NT2/D1 (cell line): Measurements from ENCODE around the gene RTN4RL1.

ENCODE experiments used
- DNase-seq: peaks from one replicate; pipeline ENCODE4 v3.0.0-alpha.2; 2011; ENCODE audit warnings: low read depth, low spot score
- H3K27me3 ChIP-seq: 2 replicates; pipeline ENCODE4 v1.6.0; 2011; ENCODE audit warnings: mild to moderate bottlenecking; ENCODE audit not compliant: insufficient read length, insufficient read depth
- H3K36me3 ChIP-seq: 2 replicates; pipeline ENCODE4 v1.6.1; 2011; ENCODE audit warnings: mild to moderate bottlenecking, low read length, mixed read lengths; ENCODE audit not compliant: insufficient read depth, insufficient read length
- H3K4me1 ChIP-seq: 2 replicates; pipeline ENCODE4 v1.5.1; 2011; ENCODE audit not compliant: insufficient read depth, insufficient read length
- H3K4me3 ChIP-seq: 2 replicates; pipeline ENCODE4 v1.5.1; 2011; ENCODE audit warnings: low read depth; ENCODE audit not compliant: insufficient read length
- H3K9ac ChIP-seq: 2 replicates; pipeline ENCODE4 v1.6.0; 2011; ENCODE audit warnings: low read depth; ENCODE audit not compliant: insufficient read length
- H3K9me3 ChIP-seq: 2 replicates; pipeline ENCODE4 v1.5.1; 2011; ENCODE audit warnings: mild to moderate bottlenecking, low read length; ENCODE audit not compliant: insufficient read depth
- SUZ12 ChIP-seq: IDR thresholded peaks from 2 replicates; pipeline ENCODE4 v1.6.1; 2011; ENCODE audit not compliant: insufficient read length, insufficient read depth; ENCODE audit errors: extremely low read depth
- YY1 ChIP-seq: IDR thresholded peaks from 2 replicates; pipeline ENCODE4 v1.6.1; 2011; ENCODE audit not compliant: insufficient read length, insufficient read depth
- ZNF274 ChIP-seq: IDR thresholded peaks from 2 replicates; pipeline ENCODE4 v1.6.1; 2011; ENCODE audit warnings: mild to moderate bottlenecking, low read depth, low read length

Gene RTN4RL1

DNA sequence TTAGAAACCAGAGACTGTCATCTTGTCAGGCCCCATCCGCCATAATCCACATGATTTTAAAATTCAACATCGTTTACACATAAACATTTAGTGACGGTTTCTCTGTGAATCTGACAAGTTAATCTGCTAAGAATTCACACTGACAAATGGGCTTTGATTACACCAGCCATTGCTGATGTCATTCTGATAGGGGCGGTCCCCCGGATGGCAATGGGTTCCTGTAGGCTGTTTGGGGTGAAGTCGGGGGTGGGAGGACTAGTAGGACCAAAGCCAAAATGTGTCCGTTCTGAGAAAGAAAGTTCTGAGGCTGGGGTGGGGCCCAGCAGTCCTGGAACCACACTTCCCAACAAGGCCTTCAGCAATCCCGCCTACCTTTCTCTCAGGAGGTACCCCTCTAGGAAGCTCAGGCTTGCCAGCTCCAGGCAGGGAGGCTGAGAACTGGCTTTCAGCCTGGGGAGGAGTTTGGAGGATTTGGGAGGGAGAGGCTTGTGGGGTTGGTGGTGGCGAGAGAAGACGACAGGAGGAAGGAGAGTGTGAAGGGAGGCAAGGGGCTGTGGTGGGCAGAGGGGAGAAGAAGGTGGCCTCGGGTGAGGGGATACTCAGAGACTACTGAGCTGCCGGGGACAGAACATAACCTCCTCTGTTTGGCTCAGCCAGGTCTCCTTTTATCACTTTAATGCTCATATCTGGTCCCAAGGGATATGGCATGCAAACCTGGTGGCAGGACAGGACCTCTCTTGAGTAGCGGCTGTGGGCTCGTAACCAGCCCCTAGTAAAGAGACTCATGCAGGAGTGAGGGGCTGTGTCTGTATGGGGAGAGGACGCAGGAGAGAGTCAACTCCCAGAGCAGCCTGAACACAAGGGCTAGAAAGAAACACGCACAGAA is 38.4 kb upstream of the RTN4RL1 start:
- Histone ChIP-seq H3K9me3 (no peaks in the 10 kb centered on the region), H3K4me1 (peaks cover 39% of the 10 kb centered on the region), H3K27me3 (peaks cover 2% of the 10 kb centered on the region), H3K4me3 (no peak overlapping the region), H3K9ac (no peak overlapping the region), H3K36me3 (peaks cover 25% of the 10 kb centered on the region)
- TF ChIP-seq SUZ12 (no peak), YY1 (no peak), ZNF274 (no peak)
- DNase-seq, result no peak

DNA sequence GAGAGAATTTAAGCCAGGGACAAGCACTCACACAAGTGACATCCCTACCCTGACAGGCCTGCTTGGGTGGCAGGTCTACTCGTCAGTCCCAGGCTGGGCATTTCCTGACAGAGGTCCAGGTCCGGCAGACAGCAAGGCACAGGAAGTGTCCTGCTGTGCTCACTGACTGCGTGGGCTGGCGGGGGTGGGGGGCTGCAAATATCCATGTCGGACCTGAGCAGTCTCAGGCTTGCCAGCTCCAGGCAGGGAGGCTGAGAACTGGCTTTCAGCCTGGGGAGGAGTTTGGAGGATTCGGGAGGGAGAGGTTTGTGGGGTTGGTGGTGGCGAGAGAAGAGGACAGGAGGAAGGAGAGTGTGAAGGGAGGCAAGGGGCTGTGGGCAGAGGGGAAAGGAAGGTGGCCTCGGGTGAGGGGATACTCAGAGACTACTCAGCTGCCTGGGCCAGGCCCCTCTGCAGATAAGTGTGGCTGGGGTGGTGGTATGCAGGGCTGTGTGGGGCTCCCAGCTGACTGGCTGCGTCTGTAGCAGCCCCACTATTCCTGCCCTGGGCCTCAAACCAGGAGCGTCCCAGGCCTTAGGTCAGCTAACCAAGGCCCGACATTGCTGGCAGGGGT is 37.5 kb upstream of the RTN4RL1 start:
- peaks cover 6% of the 10 kb centered on the region; the same call in 1 of the 2 replicates for H3K9me3 ChIP-seq

DNA sequence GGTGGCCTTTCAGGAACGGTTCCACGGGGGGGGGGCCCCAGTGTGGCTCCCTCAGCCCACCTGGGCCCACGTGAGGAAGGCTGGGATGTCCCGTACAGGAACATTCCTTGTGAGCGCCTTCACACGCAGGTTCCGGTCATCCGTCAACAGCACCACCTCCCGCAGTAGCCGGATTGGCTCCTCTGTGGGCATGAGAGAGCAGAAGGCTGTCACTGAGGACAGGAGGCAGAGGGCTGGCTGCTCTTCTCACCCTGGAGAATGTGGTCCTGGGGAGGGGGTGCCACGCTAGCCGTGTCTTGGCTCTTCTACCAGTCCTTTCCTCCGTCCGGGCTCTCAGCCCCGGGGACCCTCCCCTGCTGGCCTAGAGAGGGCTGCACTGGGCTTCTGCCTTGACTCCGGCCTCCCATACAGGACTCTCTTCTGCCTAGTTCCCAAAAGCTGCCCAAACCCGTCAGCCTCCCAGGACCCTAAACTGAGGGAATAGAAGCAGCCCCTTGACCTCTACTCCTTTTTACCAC is 36.4 kb upstream of the RTN4RL1 start:
- Histone ChIP-seq H3K36me3 (peaks cover 37% of the 10 kb centered on the region), H3K9me3 (peaks cover 7% of the 10 kb centered on the region; the same call in 1 of the 2 replicates), H3K4me1 (peaks cover 30% of the 10 kb centered on the region), H3K27me3 (peaks cover 12% of the 10 kb centered on the region), H3K9ac (no peak overlapping the region), H3K4me3 (no peak overlapping the region)
- TF ChIP-seq YY1 (no peak), SUZ12 (no peak), ZNF274 (no peak)
- DNase-seq, result no peak

More for the DNA sequence above, 37.5 kb upstream of the RTN4RL1 start:
- H3K9ac ChIP-seq, result peak overlapping the region; percentile 50
- H3K27me3 ChIP-seq, result peaks cover 7% of the 10 kb centered on the region
- H3K4me1 ChIP-seq, result peaks cover 33% of the 10 kb centered on the region
- peaks cover 33% of the 10 kb centered on the region for H3K36me3 ChIP-seq
- H3K4me3 ChIP-seq, result no peak overlapping the region
- no peak for DNase-seq
- TF ChIP-seq SUZ12 (no peak), ZNF274 (no peak), YY1 (no peak)

DNA sequence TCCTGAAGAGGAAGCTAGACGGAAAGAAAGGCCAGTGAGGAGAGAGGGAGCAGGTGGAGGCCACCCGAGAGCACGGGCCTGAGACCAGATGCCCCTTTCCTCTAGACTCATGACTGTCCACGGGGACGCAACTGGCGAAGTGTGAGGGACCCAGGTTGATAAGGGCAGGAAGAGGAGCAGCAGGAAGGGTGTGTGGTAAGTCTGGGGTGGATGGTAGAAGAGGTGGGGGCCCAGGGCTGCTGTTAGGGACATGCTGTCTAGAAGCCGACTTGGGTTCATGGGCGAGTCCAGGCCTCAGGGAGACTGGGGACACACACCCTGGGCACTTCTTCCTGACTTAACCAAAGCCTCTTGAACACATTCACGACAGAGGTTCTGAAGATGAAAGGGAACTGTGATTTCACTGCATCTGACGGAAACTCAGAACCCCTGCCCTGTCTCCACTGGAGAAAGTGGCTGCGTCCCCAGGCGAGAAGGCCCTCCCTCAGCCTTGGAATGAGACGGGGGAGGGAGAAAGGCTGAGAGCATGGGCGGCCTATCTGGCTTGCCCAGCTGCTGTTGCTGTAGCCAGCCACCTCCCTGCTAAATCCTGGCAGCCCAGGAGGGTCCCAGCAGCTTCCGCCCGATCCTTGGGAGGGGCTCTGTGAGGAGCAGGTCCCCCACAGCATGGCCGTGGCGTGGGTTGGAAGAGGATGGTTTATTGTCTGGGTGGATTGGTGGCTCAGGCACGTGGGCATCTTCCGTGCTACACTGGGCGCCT is 35.7 kb upstream of the RTN4RL1 start:
- H3K9ac ChIP-seq, result no peak overlapping the region
- TF ChIP-seq ZNF274 (no peak), YY1 (no peak), SUZ12 (no peak)
- peaks cover 33% of the 10 kb centered on the region for H3K36me3 ChIP-seq
- H3K4me1 ChIP-seq, result peaks cover 28% of the 10 kb centered on the region
- DNase-seq, result no peak
- peaks cover 18% of the 10 kb centered on the region for H3K27me3 ChIP-seq
- no peak overlapping the region for H3K4me3 ChIP-seq
- peaks cover 7% of the 10 kb centered on the region; the same call in 1 of the 2 replicates for H3K9me3 ChIP-seq

DNA sequence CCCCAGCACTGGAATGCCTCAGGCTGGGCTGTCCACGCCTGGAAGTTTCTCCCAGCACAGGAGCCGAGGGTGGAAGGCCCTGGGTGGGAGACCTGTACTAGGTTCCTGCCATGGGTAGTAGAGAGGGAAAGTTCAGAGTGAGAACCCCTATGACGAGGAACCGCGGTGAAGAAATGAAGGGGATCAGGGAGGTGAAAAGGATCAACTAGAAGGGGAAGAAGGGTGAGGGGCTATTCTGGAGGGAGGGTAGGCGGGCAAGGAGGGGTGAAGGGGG is 35.2 kb upstream of the RTN4RL1 start:
- H3K9me3 ChIP-seq, result peaks cover 7% of the 10 kb centered on the region; the same call in 1 of the 2 replicates
- no peak overlapping the region for H3K4me3 ChIP-seq
- no peak for TF ChIP-seq YY1
- TF ChIP-seq SUZ12, result no peak
- TF ChIP-seq ZNF274, result no peak
- peaks cover 27% of the 10 kb centered on the region for H3K4me1 ChIP-seq
- peaks cover 22% of the 10 kb centered on the region for H3K27me3 ChIP-seq
- no peak for DNase-seq
- peaks cover 28% of the 10 kb centered on the region for H3K36me3 ChIP-seq
- no peak overlapping the region for H3K9ac ChIP-seq

DNA sequence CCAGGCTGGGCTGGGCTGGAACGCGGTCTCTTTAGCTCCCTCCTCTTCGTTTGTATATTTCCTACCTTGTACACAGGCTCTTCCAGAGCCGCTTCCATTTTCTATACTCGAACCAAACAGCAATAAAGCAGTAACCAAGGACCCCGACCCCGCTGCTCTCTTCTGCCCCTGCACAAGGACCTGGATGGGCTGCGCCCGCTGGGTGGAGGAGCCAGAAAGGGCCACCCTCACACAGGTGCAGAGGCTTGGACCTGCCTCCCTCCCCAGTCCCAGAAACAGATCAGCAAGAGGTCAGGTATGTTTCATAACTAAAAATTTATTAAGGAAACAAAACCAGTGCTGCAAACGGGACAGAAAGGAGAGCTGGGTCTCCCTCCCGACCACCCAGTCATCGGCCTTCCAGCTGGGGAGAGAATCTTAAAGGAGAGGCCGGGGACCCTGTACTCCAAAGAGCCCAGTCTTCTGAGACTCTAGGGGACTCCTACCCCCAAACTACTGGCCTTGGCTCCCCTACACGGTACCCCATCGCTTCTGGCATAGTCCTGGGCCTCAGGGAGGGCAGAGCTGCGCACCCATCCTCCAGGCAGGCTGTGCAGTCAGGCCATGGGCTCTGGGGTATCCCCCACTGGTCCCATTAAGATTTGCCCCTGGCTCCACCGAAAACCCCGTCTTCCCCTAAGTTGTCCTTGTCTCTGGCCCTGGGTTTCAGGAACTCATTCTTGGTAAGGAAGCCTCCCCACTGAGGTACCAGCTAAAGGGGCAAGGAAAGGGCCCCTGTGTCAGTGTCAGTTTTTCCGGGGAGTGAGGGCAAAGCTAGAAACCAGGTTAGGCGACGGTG is 34.6 kb upstream of the RTN4RL1 start:
- Histone ChIP-seq H3K4me3 (no peak overlapping the region), H3K9ac (no peak overlapping the region), H3K27me3 (peaks cover 28% of the 10 kb centered on the region), H3K4me1 (peaks cover 22% of the 10 kb centered on the region), H3K9me3 (peaks cover 7% of the 10 kb centered on the region; the same call in 1 of the 2 replicates), H3K36me3 (peaks cover 22% of the 10 kb centered on the region)
- no peak for DNase-seq
- TF ChIP-seq YY1 (no peak), SUZ12 (no peak), ZNF274 (no peak)
